WTC11 (cell line): Measurements from ENCODE around the gene COL4A2. TPM values are rescaled to one million over a fixed set of nuclear protein-coding genes. Genes with fewer than 3 reads are reported as not detected.

ENCODE experiments used
- ATAC-seq: fragments of 200-7000 bp; cut with Tn5 transposase; 2 replicates; pipeline ENCODE4 v1.10.0; 2021; ENCODE audit warnings: mild to moderate bottlenecking, moderate library complexity
- CTCF ChIA-PET: fragments of 300-600 bp; sonication (Branson Sonifier 250); formaldehyde crosslinking; loops from one replicate; lab custom pipeline; 2021; ENCODE audit warnings: antibody characterized with exemption; lab: Charles Lee
- POLR2A ChIA-PET: fragments of 350-600 bp; sonication (Branson Sonifier 250); formaldehyde crosslinking; loops from one replicate; lab custom pipeline; 2021; ENCODE audit warnings: antibody characterized with exemption; lab: Charles Lee
- DNase-seq: peaks from one replicate; pipeline ENCODE4 v3.0.0; 2021; ENCODE audit warnings: low spot score
- H3K27ac Mint-ChIP-seq: 2 replicates; pipeline ENCODE4 v1.8.0; 2021; ENCODE audit warnings: mixed read lengths
- H3K27me3 Mint-ChIP-seq: 2 replicates; pipeline ENCODE4 v1.8.0; 2021; ENCODE audit warnings: low read depth, mild to moderate bottlenecking, moderate library complexity, mixed read lengths
- H3K36me3 Mint-ChIP-seq: 2 replicates; pipeline ENCODE4 v1.8.0; 2021; ENCODE audit warnings: mixed read lengths
- H3K4me1 Mint-ChIP-seq: 2 replicates; pipeline ENCODE4 v1.8.0; 2022; ENCODE audit warnings: mixed read lengths
- H3K4me3 Mint-ChIP-seq: 2 replicates; pipeline ENCODE4 v1.8.0; 2021; ENCODE audit warnings: mild to moderate bottlenecking, moderate library complexity, mixed read lengths
- H3K9me3 Mint-ChIP-seq: 2 replicates; pipeline ENCODE4 v1.8.0; 2021; ENCODE audit warnings: mixed read lengths
- ATF3 ChIP-seq: sonication (generic); formaldehyde crosslinking; conservative IDR thresholded peaks from 2 replicates; pipeline ENCODE4 v1.8.1; 2022; ENCODE audit warnings: mild to moderate bottlenecking, missing genetic modification reagents
- ATF6 ChIP-seq: sonication (generic); formaldehyde crosslinking; IDR thresholded peaks from 2 replicates; pipeline ENCODE4 v1.8.1; 2023; ENCODE audit warnings: mild to moderate bottlenecking, missing genetic modification reagents
- CREM ChIP-seq: sonication (generic); formaldehyde crosslinking; IDR thresholded peaks from 2 replicates; pipeline ENCODE4 v1.8.1; 2022; ENCODE audit warnings: mild to moderate bottlenecking, missing genetic modification reagents, moderate library complexity
- E2F4 ChIP-seq: sonication (generic); formaldehyde crosslinking; IDR thresholded peaks from 2 replicates; pipeline ENCODE4 v1.8.1; 2022; ENCODE audit warnings: low read depth, mild to moderate bottlenecking, moderate library complexity, missing genetic modification reagents, borderline replicate concordance
- E2F5 ChIP-seq: sonication (generic); formaldehyde crosslinking; IDR thresholded peaks from 2 replicates; pipeline ENCODE4 v1.8.1; 2022; ENCODE audit warnings: mild to moderate bottlenecking, moderate library complexity, missing genetic modification reagents
- ETV6 ChIP-seq: sonication (generic); formaldehyde crosslinking; IDR thresholded peaks from 2 replicates; pipeline ENCODE4 v1.8.1; 2022; ENCODE audit warnings: mild to moderate bottlenecking, missing genetic modification reagents
- FOXP1 ChIP-seq: sonication (generic); formaldehyde crosslinking; IDR thresholded peaks from 2 replicates; pipeline ENCODE4 v1.8.0; 2022; ENCODE audit warnings: missing genetic modification reagents, mild to moderate bottlenecking, moderate library complexity, borderline replicate concordance
- IRF2 ChIP-seq: sonication (generic); formaldehyde crosslinking; IDR thresholded peaks from 2 replicates; pipeline ENCODE4 v1.8.0; 2022; ENCODE audit warnings: low read depth, missing genetic modification reagents, borderline replicate concordance
- KAT7 ChIP-seq: sonication (generic); formaldehyde crosslinking; IDR thresholded peaks from 2 replicates; pipeline ENCODE4 v1.8.1; 2023; ENCODE audit warnings: missing genetic modification reagents, mild to moderate bottlenecking, borderline replicate concordance
- NFATC4 ChIP-seq: fragments of 250-450 bp; sonication (Bioruptor Pico); IDR thresholded peaks from 2 replicates; pipeline ENCODE4 v1.9.0; 2021; ENCODE audit warnings: mild to moderate bottlenecking
- NR3C1 ChIP-seq: sonication (generic); formaldehyde crosslinking; conservative IDR thresholded peaks from 2 replicates; pipeline ENCODE4 v1.8.1; 2023; ENCODE audit warnings: low read depth, mild to moderate bottlenecking, missing genetic modification reagents
- PRDM15 ChIP-seq: sonication (generic); formaldehyde crosslinking; IDR thresholded peaks from 2 replicates; pipeline ENCODE4 v1.8.0; 2022; ENCODE audit warnings: missing genetic modification reagents
- SMAD4 ChIP-seq: sonication (generic); formaldehyde crosslinking; IDR thresholded peaks from 2 replicates; pipeline ENCODE4 v1.8.0; 2022; ENCODE audit warnings: mild to moderate bottlenecking, missing genetic modification reagents
- STAT6 ChIP-seq: sonication (generic); formaldehyde crosslinking; conservative IDR thresholded peaks from 2 replicates; pipeline ENCODE4 v1.8.1; 2023; ENCODE audit warnings: mild to moderate bottlenecking, low read depth, missing genetic modification reagents, moderate library complexity
- TCF7 ChIP-seq: sonication (generic); formaldehyde crosslinking; IDR thresholded peaks from 2 replicates; pipeline ENCODE4 v1.8.0; 2022; ENCODE audit warnings: mild to moderate bottlenecking, low read depth, missing genetic modification reagents, moderate library complexity
- ZBTB43 ChIP-seq: sonication (generic); formaldehyde crosslinking; IDR thresholded peaks from 2 replicates; pipeline ENCODE4 v1.8.1; 2023; ENCODE audit warnings: mild to moderate bottlenecking, missing genetic modification reagents
- ZNF138 ChIP-seq: sonication (generic); formaldehyde crosslinking; conservative IDR thresholded peaks from 2 replicates; pipeline ENCODE4 v1.8.1; 2022; ENCODE audit warnings: mild to moderate bottlenecking, moderate library complexity, missing genetic modification reagents
- ZNF317 ChIP-seq: sonication (generic); formaldehyde crosslinking; IDR thresholded peaks from 2 replicates; pipeline ENCODE4 v1.8.1; 2023; ENCODE audit warnings: low read depth, mild to moderate bottlenecking, moderate library complexity, missing genetic modification reagents, borderline replicate concordance
- ZNF416 ChIP-seq: fragments of 250-450 bp; sonication (Bioruptor Pico); IDR thresholded peaks from 2 replicates; pipeline ENCODE4 v1.9.0; 2021; ENCODE audit warnings: mild to moderate bottlenecking, inconsistent platforms
- total RNA-seq: library from RNA; stranded (reverse); gene quantifications from 3 replicates; pipeline ENCODE4 v1.2.3, GENCODE V29; 2021

COL4A2 gene
- total RNA-seq, 1 experiment from 2014 or later, result 109 TPM

GRCh38 chr13:110492679-110493593 is 185.9 kb downstream of the COL4A2 start (continued):
- no peak for TF ChIP-seq ATF3
- TF ChIP-seq FOXP1, result no peak
- no peak for TF ChIP-seq ETV6 (CRISPR knock-in tag)
- TF ChIP-seq STAT6 (CRISPR knock-in tag), result no peak
- TF ChIP-seq SMAD4 (CRISPR knock-in tag), result no peak
- TF ChIP-seq ZBTB43 (CRISPR knock-in tag), result no peak
- TF ChIP-seq IRF2 (CRISPR knock-in tag), result no peak
- no peak for TF ChIP-seq NR3C1 (CRISPR knock-in tag)
- TF ChIP-seq E2F4 (CRISPR knock-in tag), result no peak
- TF ChIP-seq KAT7, result no peak

- Mint-ChIP-seq H3K27ac (no peak overlapping the region), H3K4me3 (no peak overlapping the region), H3K36me3 (peaks cover 47% of the 10 kb centered on the region), H3K27me3 (no peaks in the 10 kb centered on the region), H3K4me1 (no peaks in the 10 kb centered on the region), H3K9me3 (peaks cover 5% of the 10 kb centered on the region)
- CTCF ChIA-PET, result no interaction called here
- ATAC-seq (no peak), DNase-seq (no peak)
- POLR2A ChIA-PET, result no interaction called here
- no peak for TF ChIP-seq NR3C1 (CRISPR knock-in tag)
- TF ChIP-seq STAT6 (CRISPR knock-in tag), result no peak
- TF ChIP-seq ATF6 (CRISPR knock-in tag), result no peak
- TF ChIP-seq E2F5 (CRISPR knock-in tag), result no peak
- no peak for TF ChIP-seq ZNF416
- TF ChIP-seq ZNF317, result no peak
- TF ChIP-seq ZNF138 (CRISPR knock-in tag), result no peak
- TF ChIP-seq CREM (CRISPR knock-in tag), result no peak
- TF ChIP-seq NFATC4 (CRISPR knock-in tag), result no peak
- no peak for TF ChIP-seq PRDM15 (CRISPR knock-in tag)
- no peak for TF ChIP-seq TCF7 (CRISPR knock-in tag)
Observed at GRCh38 chr13:110493613-110494012, 186.5 kb downstream of the COL4A2 start.
